GM10248 (cell line): ENCODE data around the gene AP3S1.

Source experiments
- CTCF ChIA-PET: fragments of 300-600 bp; sonication (Branson Sonifier 250); formaldehyde crosslinking; extraction: SDS; loops from one replicate; lab custom pipeline; 2021; ENCODE audit warnings: antibody characterized with exemption; lab: Yijun Ruan, JAX
- POLR2A ChIA-PET: fragments of 350-650 bp; sonication (Branson Sonifier 250); formaldehyde crosslinking; extraction: SDS; loops from one replicate; lab custom pipeline; 2020; ENCODE audit warnings: antibody characterized with exemption; lab: Yijun Ruan, JAX
- DNase-seq: peaks from one replicate; pipeline ENCODE4 v3.0.0; 2012; ENCODE audit errors: extremely low spot score
- CTCF ChIP-seq: IDR thresholded peaks from 2 replicates; pipeline ENCODE4 v1.5.1; 2012; ENCODE audit warnings: mild to moderate bottlenecking, low read depth; ENCODE audit errors: extremely low read depth, missing control alignments, control extremely low read depth

Gene AP3S1

GRCh38 chr5:115857626-115858349 is 16.1 kb downstream of the AP3S1 start:
- ChIA-PET CTCF (interaction anchor here (1.0 kb wide), 1 partner anchor 14 kb away, joined by 3 read pairs; no protein-coding TSS in a partner anchor), POLR2A (no interaction called here)
- TF ChIP-seq CTCF: no peak
- no peak for DNase-seq

GRCh38 chr5:115858396-115858795 is 16.7 kb downstream of the AP3S1 start:
- no peak for DNase-seq
- ChIA-PET POLR2A (no interaction called here), CTCF (interaction anchor here (1.0 to 2.9 kb wide), 4 partner anchors 12 to 15 kb away, joined by 3 to 8 read pairs (median 4); no protein-coding TSS in a partner anchor)
- TF ChIP-seq CTCF: no peak

GRCh38 chr5:115859378-115859777 is 17.6 kb downstream of the AP3S1 start:
- DNase-seq: no peak
- CTCF ChIA-PET: interaction anchor here (1.1 to 2.9 kb wide), 3 partner anchors 11 to 16 kb away, joined by 3 to 8 read pairs (median 4); no protein-coding TSS in a partner anchor
- TF ChIP-seq CTCF: no peak
- POLR2A ChIA-PET: no interaction called here

- ChIA-PET POLR2A (no interaction called here), CTCF (no interaction called here)
- DNase-seq: no peak
- TF ChIP-seq CTCF: no peak
Observed at GRCh38 chr5:115869256-115869795, 27.6 kb downstream of the AP3S1 start.

DNA sequence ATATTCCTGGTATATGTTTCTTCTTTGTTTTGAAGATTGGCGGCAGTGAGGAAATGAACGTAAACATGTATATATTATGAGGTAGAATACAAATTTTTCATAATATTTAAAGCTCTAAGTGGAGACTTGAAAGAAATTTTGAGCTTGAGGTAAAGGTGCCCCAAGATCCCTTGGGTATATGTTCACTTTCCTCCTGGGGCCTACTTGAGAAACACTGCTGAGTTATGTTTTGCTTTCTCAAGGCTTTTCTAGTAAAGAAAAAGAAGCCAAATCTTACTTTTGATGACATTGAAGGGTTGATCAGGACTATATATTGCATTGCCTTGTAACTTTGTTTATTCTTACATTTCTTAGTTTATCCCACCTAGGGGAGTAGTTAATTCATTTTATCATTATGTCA is 30.7 kb downstream of the AP3S1 start:
- ChIA-PET CTCF (interaction anchor here (1.0 kb wide), 1 partner anchor 14 kb away, joined by 3 read pairs; no protein-coding TSS in a partner anchor), POLR2A (no interaction called here)
- DNase-seq: no peak
- no peak for TF ChIP-seq CTCF

DNA sequence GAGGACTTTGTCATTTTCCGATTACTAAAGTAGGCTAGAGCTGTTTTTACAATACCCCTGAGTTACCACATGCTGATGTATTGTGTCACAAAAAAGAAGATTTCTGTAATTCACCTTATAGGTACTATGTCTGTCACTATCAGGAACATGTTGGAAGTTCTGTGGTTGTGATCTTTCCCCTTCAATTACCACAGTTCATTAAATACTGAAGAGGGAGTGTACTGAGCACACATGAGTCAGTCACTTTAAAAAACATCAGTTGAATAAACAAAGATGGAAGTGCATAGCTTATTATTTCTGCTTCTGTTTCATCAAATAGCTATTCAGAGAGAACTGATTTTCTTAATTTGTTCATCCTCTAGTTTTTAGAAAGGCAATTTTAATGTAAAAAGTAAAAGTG is 31.7 kb downstream of the AP3S1 start:
- ChIA-PET CTCF (no interaction called here), POLR2A (no interaction called here)
- no peak for TF ChIP-seq CTCF
- DNase-seq: no peak
